HepG2 (cell line): Measurements from ENCODE around the gene NLRC3. TPM values are rescaled to one million over a fixed set of nuclear protein-coding genes. Genes with fewer than 3 reads are reported as not detected.

Experiments
- ATF4 ChIP-seq, 2 experiments: fragments of 450-650 bp in 1 of 2; sonication (generic) in 1 of 2; formaldehyde crosslinking; IDR thresholded peaks; 2 replicates each; pipeline versions ENCODE4 v1.5.0 to v1.8.0; 2020 to 2022; ENCODE audit warnings: mild to moderate bottlenecking in 1 of 2, missing genetic modification reagents in 1 of 2
- CBFB ChIP-seq: sonication (generic); formaldehyde crosslinking; IDR thresholded peaks from 2 replicates; pipeline ENCODE4 v1.4.0; 2020; ENCODE audit warnings: missing genetic modification reagents
- IRF2 ChIP-seq: IDR thresholded peaks from 2 replicates; pipeline ENCODE4 v1.6.1; 2018; ENCODE audit warnings: missing genetic modification reagents, missing compliant biosample characterization
- IRX3 ChIP-seq: sonication (generic); formaldehyde crosslinking; IDR thresholded peaks from 2 replicates; pipeline ENCODE4 v1.8.1; 2023; ENCODE audit warnings: mild to moderate bottlenecking, low read depth, missing genetic modification reagents, borderline replicate concordance
- NFIB ChIP-seq: sonication (generic); formaldehyde crosslinking; IDR thresholded peaks from 2 replicates; pipeline ENCODE4 v1.9.0; 2021; ENCODE audit warnings: missing genetic modification reagents, mild to moderate bottlenecking, borderline replicate concordance
- SRSF1 ChIP-seq: fragments of 200-400 bp; formaldehyde crosslinking; optimal IDR thresholded peaks from 2 replicates; pipeline ENCODE3; 2017; ENCODE audit warnings: mild to moderate bottlenecking, low read depth, low read length, moderate library complexity
- ZFP36L2 ChIP-seq: sonication (generic); formaldehyde crosslinking; IDR thresholded peaks from 2 replicates; pipeline ENCODE4 v1.4.0; 2020; ENCODE audit warnings: missing genetic modification reagents
- ZNF761 ChIP-seq: sonication (generic); formaldehyde crosslinking; conservative IDR thresholded peaks from 2 replicates; pipeline ENCODE4 v1.4.0; 2020; ENCODE audit warnings: mild to moderate bottlenecking, missing genetic modification reagents
- ZNF788 ChIP-seq: sonication (generic); formaldehyde crosslinking; IDR thresholded peaks from 2 replicates; pipeline ENCODE4 v1.5.0; 2020; ENCODE audit warnings: mild to moderate bottlenecking, missing genetic modification reagents, borderline replicate concordance
- ZSCAN21 ChIP-seq: sonication (generic); formaldehyde crosslinking; IDR thresholded peaks from 2 replicates; pipeline ENCODE4 v1.8.0; 2022; ENCODE audit warnings: mild to moderate bottlenecking, missing genetic modification reagents, moderate library complexity, borderline replicate concordance
- polyA plus RNA-seq, 8 experiments: library from polyadenylated mRNA; depleted of rRNA in 3 of 8; stranded (reverse) in 7 of 8; unstranded in 1 of 8; fragments of >200 nt; fragmentation: Illumina TruSeq in 4 of 8; extraction: Trizol in 4 of 8; gene quantifications; 2 replicates each; pipeline versions ENCODE4 v1.2.1 to v1.2.3, GENCODE V29; 2011 to 2016; ENCODE audit warnings: low read depth in 4 of 8, missing spikeins in 1 of 8, mixed read lengths in 1 of 8; ENCODE audit not compliant: insufficient read depth in 1 of 8
- total RNA-seq, 5 experiments: library from RNA; depleted of rRNA; stranded (reverse); fragments of >200 nt; fragmentation: Illumina TruSeq; extraction: Trizol; gene quantifications; 2 replicates each; pipeline ENCODE4 v1.2.3, GENCODE V29; 2016; ENCODE audit warnings: low read depth in 1 of 5
- TF ChIP-seq, protein P1 (sequence below): sonication (generic); formaldehyde crosslinking; IDR thresholded peaks from 2 replicates; pipeline ENCODE4 v1.9.0; 2021; ENCODE audit warnings: mild to moderate bottlenecking, missing genetic modification reagents
- TF ChIP-seq, protein P2 (sequence below): sonication (generic); formaldehyde crosslinking; IDR thresholded peaks from 2 replicates; pipeline ENCODE4 v1.4.0; 2020; ENCODE audit warnings: missing genetic modification reagents, borderline replicate concordance
- TF ChIP-seq, protein P3 (sequence below): sonication (generic); formaldehyde crosslinking; IDR thresholded peaks from 2 replicates; pipeline ENCODE4 v1.5.1; 2020; ENCODE audit warnings: mild to moderate bottlenecking, missing genetic modification reagents, moderate library complexity
- TF ChIP-seq, protein P4 (sequence below): sonication (generic); formaldehyde crosslinking; IDR thresholded peaks from 2 replicates; pipeline ENCODE4 v1.4.0; 2020; ENCODE audit warnings: missing genetic modification reagents

NLRC3 gene
- total and polyA plus RNA-seq, 2 of the 13 experiments (the other 11 are each of a cell fraction or from before 2014, with no cell fraction given) = not detected

GRCh38 chr16:3596101-3596861 lies 19.1 kb upstream of the NLRC3 start (continued):
- TF ChIP-seq, protein P1, sequence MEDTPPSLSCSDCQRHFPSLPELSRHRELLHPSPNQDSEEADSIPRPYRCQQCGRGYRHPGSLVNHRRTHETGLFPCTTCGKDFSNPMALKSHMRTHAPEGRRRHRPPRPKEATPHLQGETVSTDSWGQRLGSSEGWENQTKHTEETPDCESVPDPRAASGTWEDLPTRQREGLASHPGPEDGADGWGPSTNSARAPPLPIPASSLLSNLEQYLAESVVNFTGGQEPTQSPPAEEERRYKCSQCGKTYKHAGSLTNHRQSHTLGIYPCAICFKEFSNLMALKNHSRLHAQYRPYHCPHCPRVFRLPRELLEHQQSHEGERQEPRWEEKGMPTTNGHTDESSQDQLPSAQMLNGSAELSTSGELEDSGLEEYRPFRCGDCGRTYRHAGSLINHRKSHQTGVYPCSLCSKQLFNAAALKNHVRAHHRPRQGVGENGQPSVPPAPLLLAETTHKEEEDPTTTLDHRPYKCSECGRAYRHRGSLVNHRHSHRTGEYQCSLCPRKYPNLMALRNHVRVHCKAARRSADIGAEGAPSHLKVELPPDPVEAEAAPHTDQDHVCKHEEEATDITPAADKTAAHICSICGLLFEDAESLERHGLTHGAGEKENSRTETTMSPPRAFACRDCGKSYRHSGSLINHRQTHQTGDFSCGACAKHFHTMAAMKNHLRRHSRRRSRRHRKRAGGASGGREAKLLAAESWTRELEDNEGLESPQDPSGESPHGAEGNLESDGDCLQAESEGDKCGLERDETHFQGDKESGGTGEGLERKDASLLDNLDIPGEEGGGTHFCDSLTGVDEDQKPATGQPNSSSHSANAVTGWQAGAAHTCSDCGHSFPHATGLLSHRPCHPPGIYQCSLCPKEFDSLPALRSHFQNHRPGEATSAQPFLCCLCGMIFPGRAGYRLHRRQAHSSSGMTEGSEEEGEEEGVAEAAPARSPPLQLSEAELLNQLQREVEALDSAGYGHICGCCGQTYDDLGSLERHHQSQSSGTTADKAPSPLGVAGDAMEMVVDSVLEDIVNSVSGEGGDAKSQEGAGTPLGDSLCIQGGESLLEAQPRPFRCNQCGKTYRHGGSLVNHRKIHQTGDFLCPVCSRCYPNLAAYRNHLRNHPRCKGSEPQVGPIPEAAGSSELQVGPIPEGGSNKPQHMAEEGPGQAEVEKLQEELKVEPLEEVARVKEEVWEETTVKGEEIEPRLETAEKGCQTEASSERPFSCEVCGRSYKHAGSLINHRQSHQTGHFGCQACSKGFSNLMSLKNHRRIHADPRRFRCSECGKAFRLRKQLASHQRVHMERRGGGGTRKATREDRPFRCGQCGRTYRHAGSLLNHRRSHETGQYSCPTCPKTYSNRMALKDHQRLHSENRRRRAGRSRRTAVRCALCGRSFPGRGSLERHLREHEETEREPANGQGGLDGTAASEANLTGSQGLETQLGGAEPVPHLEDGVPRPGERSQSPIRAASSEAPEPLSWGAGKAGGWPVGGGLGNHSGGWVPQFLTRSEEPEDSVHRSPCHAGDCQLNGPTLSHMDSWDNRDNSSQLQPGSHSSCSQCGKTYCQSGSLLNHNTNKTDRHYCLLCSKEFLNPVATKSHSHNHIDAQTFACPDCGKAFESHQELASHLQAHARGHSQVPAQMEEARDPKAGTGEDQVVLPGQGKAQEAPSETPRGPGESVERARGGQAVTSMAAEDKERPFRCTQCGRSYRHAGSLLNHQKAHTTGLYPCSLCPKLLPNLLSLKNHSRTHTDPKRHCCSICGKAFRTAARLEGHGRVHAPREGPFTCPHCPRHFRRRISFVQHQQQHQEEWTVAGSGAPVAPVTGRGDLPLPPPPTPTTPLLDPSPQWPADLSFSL (CRISPR knock-in tag) = no peak
- TF ChIP-seq, protein P2, sequence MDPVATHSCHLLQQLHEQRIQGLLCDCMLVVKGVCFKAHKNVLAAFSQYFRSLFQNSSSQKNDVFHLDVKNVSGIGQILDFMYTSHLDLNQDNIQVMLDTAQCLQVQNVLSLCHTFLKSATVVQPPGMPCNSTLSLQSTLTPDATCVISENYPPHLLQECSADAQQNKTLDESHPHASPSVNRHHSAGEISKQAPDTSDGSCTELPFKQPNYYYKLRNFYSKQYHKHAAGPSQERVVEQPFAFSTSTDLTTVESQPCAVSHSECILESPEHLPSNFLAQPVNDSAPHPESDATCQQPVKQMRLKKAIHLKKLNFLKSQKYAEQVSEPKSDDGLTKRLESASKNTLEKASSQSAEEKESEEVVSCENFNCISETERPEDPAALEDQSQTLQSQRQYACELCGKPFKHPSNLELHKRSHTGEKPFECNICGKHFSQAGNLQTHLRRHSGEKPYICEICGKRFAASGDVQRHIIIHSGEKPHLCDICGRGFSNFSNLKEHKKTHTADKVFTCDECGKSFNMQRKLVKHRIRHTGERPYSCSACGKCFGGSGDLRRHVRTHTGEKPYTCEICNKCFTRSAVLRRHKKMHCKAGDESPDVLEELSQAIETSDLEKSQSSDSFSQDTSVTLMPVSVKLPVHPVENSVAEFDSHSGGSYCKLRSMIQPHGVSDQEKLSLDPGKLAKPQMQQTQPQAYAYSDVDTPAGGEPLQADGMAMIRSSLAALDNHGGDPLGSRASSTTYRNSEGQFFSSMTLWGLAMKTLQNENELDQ (CRISPR knock-in tag) = no peak
- peak; percentile 83 for TF ChIP-seq IRF2
- TF ChIP-seq CBFB = peak; percentile 83
- 0 out of 4 replicates have a peak, but pooled peaks of 1 of the 2 experiments have one; percentile 31 for TF ChIP-seq ATF4 (CRISPR knock-in tag; IDR thresholded peaks at IDR 0.05)
- TF ChIP-seq ZNF788 (CRISPR knock-in tag) = no peak
- peak; percentile 46; the same call in 1 of the 2 replicates for TF ChIP-seq ZNF761
- no peak for TF ChIP-seq ZFP36L2
- 0 out of 2 replicates have a peak, but pooled peaks have one; percentile 51 for TF ChIP-seq ZSCAN21 (CRISPR knock-in tag)
- TF ChIP-seq, protein P3, sequence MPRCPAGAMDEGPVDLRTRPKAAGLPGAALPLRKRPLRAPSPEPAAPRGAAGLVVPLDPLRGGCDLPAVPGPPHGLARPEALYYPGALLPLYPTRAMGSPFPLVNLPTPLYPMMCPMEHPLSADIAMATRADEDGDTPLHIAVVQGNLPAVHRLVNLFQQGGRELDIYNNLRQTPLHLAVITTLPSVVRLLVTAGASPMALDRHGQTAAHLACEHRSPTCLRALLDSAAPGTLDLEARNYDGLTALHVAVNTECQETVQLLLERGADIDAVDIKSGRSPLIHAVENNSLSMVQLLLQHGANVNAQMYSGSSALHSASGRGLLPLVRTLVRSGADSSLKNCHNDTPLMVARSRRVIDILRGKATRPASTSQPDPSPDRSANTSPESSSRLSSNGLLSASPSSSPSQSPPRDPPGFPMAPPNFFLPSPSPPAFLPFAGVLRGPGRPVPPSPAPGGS = peak; percentile 22; the same call in 1 of the 2 replicates
- no peak for TF ChIP-seq NFIB (CRISPR knock-in tag)
- peak; percentile 50; the same call in 1 of the 2 replicates for TF ChIP-seq IRX3 (CRISPR knock-in tag)
- TF ChIP-seq, protein P4, sequence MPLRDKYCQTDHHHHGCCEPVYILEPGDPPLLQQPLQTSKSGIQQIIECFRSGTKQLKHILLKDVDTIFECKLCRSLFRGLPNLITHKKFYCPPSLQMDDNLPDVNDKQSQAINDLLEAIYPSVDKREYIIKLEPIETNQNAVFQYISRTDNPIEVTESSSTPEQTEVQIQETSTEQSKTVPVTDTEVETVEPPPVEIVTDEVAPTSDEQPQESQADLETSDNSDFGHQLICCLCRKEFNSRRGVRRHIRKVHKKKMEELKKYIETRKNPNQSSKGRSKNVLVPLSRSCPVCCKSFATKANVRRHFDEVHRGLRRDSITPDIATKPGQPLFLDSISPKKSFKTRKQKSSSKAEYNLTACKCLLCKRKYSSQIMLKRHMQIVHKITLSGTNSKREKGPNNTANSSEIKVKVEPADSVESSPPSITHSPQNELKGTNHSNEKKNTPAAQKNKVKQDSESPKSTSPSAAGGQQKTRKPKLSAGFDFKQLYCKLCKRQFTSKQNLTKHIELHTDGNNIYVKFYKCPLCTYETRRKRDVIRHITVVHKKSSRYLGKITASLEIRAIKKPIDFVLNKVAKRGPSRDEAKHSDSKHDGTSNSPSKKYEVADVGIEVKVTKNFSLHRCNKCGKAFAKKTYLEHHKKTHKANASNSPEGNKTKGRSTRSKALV (CRISPR knock-in tag) = no peak
- TF ChIP-seq SRSF1 = peak; percentile 60
